ENCODE measurements around the gene UBE2E2. TPM values are rescaled to one million over a fixed set of nuclear protein-coding genes. Genes with fewer than 3 reads are reported as not detected.

Gene UBE2E2
- total and polyA plus RNA-seq, 9 donors: 25.5 to 84.9 (median 38.5) TPM

- Histone ChIP-seq H3K27ac (no peak overlapping the region), H3K4me1 (ENCODE audit: insufficient read depth) (peaks cover 2% of the 10 kb centered on the region), H3K9me3 (no peaks in the 10 kb centered on the region), H3K27me3 (no peaks in the 10 kb centered on the region), H3K36me3 (no peaks in the 10 kb centered on the region), H3K4me3 (no peak overlapping the region)
- intact Hi-C loops (cut with DNase I): no loop called here
- 93 to 98% (median 97%) methylated on average over 3 of the region's 3 CpGs for WGBS, 3 donors
- DNase-seq: no peak
- TF ChIP-seq EP300 (IDR thresholded peaks at IDR 0.05) (no peak), CTCF (IDR thresholded peaks at IDR 0.05) (no peak), POLR2A (IDR thresholded peaks at IDR 0.05) (no peak)
These were observed 3.2 kb downstream of the UBE2E2 start for GRCh38 chr3:23206366-23206765.

- WGBS, 3 donors: 0 to 94% (median 92%) methylated on average over 1 of the region's 1 CpG
- TF ChIP-seq EP300 (IDR thresholded peaks at IDR 0.05): no peak
- no peak for TF ChIP-seq POLR2A (IDR thresholded peaks at IDR 0.05)
- intact Hi-C loops (cut with DNase I): no loop called here
- DNase-seq: no peak
- Histone ChIP-seq H3K9me3 (no peaks in the 10 kb centered on the region), H3K36me3 (no peaks in the 10 kb centered on the region), H3K4me1 (ENCODE audit: insufficient read depth) (no peaks in the 10 kb centered on the region), H3K27me3 (no peaks in the 10 kb centered on the region), H3K4me3 (no peak overlapping the region), H3K27ac (no peak overlapping the region)
These were observed 6.0 kb downstream of the UBE2E2 start for GRCh38 chr3:23209103-23209502.

- no peak overlapping the region for H3K4me3 ChIP-seq
- no peak overlapping the region for H3K27ac ChIP-seq
- TF ChIP-seq CTCF (IDR thresholded peaks at IDR 0.05) (no peak), EP300 (IDR thresholded peaks at IDR 0.05) (no peak), POLR2A (IDR thresholded peaks at IDR 0.05) (no peak)
- H3K36me3 ChIP-seq: no peaks in the 10 kb centered on the region
- no peaks in the 10 kb centered on the region for H3K9me3 ChIP-seq
- no peaks in the 10 kb centered on the region for H3K4me1 ChIP-seq (ENCODE audit: insufficient read depth)
- intact Hi-C loops (cut with DNase I): no loop called here
- DNase-seq: no peak
- no peaks in the 10 kb centered on the region for H3K27me3 ChIP-seq
- WGBS, 3 donors: 93 to 95% (median 95%) methylated on average over 4 of the region's 4 CpGs
These were observed 6.8 kb downstream of the UBE2E2 start for GRCh38 chr3:23209747-23210487.

GRCh38 chr3:23213813-23214212, 10.7 kb downstream of the UBE2E2 start:
- H3K9me3 ChIP-seq: no peaks in the 10 kb centered on the region
- WGBS, 3 donors: 41 to 87% (median 64%) methylated on average over 2 of the region's 2 CpGs
- H3K36me3 ChIP-seq: no peaks in the 10 kb centered on the region
- no peak for DNase-seq
- no peak overlapping the region for H3K4me3 ChIP-seq
- no peaks in the 10 kb centered on the region for H3K4me1 ChIP-seq (ENCODE audit: insufficient read depth)
- H3K27me3 ChIP-seq: no peaks in the 10 kb centered on the region
- H3K27ac ChIP-seq: no peak overlapping the region
- intact Hi-C loops (cut with DNase I): no loop called here
- TF ChIP-seq EP300 (IDR thresholded peaks at IDR 0.05): no peak
- no peak for TF ChIP-seq POLR2A (IDR thresholded peaks at IDR 0.05)
- TF ChIP-seq CTCF (IDR thresholded peaks at IDR 0.05): no peak

- Histone ChIP-seq H3K27me3 (no peaks in the 10 kb centered on the region), H3K9me3 (no peaks in the 10 kb centered on the region), H3K4me3 (no peak overlapping the region), H3K27ac (no peak overlapping the region), H3K36me3 (no peaks in the 10 kb centered on the region), H3K4me1 (ENCODE audit: insufficient read depth) (peaks cover 1% of the 10 kb centered on the region)
- intact Hi-C loops (cut with DNase I): no loop called here
- no peak for DNase-seq
- no peak for TF ChIP-seq EP300 (IDR thresholded peaks at IDR 0.05)
- no peak for TF ChIP-seq CTCF (IDR thresholded peaks at IDR 0.05)
- no peak for TF ChIP-seq POLR2A (IDR thresholded peaks at IDR 0.05)
- WGBS, 3 donors: 62 to 68% (median 63%) methylated on average over 5 of the region's 5 CpGs
These were observed 14.9 kb downstream of the UBE2E2 start for GRCh38 chr3:23217872-23218554.

Measured in ovary (tissue), 9 donors.